GM12874 (cell line): ENCODE measurements around the gene GGCX.
A peak's percentile ranks its signal among the peaks of the same experiment; 100 is the strongest.

Experiments used
- TF ChIP-seq, protein P1 (sequence below): IDR thresholded peaks from 2 replicates; pipeline ENCODE4 v1.5.1; 2011; ENCODE audit warnings: low read depth, mild to moderate bottlenecking, control low read depth, low read length, moderate library complexity; ENCODE audit not compliant: insufficient read depth

Gene GGCX

DNA sequence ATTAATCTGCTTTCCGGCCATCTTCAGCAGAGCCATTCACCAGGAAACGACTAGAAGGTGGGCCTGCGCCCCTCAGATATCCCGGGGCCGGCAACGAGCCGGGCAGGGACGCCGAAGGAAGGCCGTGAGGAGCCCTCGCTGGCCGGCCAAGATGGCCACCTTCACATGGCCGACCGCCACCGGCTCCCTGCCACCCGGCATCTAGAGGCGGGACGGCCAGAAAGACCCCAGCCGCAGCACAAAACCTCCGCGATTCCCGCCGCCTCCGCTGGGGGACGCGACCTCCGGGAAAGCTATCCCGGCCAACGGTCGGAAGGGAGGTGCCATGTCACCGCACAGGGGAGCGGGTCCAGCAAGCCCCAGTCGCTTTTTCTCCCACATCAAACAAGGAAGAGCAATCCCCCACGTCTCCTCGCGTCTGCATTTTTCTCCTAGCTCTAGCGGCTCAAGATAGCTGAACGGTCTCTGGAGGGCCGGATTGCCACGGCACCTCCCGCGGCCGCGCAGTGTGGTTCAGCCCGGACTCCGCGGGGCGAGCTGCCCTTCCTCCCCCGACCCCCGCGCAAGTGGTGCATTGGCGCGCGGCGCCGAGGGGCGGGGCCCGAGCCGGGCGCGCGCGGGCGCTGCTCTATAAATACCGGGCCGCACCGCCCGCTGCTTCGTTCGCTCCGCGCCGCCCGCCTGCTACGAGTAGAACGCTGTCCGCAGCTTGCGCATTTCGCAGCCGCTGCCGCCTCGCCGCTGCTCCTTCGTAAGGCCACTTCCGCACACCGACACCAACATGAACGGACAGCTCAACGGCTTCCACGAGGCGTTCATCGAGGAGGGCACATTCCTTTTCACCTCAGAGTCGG lies 22.6 kb downstream of the GGCX start, which contains the start of gene MAT2A:
Gene MAT2A, plus strand, starts transcription at position 662 of the 854 bp plus-strand sequence. Its CDS starts 120 bp downstream, at position 782.
- TF ChIP-seq, protein P1, sequence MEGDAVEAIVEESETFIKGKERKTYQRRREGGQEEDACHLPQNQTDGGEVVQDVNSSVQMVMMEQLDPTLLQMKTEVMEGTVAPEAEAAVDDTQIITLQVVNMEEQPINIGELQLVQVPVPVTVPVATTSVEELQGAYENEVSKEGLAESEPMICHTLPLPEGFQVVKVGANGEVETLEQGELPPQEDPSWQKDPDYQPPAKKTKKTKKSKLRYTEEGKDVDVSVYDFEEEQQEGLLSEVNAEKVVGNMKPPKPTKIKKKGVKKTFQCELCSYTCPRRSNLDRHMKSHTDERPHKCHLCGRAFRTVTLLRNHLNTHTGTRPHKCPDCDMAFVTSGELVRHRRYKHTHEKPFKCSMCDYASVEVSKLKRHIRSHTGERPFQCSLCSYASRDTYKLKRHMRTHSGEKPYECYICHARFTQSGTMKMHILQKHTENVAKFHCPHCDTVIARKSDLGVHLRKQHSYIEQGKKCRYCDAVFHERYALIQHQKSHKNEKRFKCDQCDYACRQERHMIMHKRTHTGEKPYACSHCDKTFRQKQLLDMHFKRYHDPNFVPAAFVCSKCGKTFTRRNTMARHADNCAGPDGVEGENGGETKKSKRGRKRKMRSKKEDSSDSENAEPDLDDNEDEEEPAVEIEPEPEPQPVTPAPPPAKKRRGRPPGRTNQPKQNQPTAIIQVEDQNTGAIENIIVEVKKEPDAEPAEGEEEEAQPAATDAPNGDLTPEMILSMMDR: peak; percentile 88

DNA sequence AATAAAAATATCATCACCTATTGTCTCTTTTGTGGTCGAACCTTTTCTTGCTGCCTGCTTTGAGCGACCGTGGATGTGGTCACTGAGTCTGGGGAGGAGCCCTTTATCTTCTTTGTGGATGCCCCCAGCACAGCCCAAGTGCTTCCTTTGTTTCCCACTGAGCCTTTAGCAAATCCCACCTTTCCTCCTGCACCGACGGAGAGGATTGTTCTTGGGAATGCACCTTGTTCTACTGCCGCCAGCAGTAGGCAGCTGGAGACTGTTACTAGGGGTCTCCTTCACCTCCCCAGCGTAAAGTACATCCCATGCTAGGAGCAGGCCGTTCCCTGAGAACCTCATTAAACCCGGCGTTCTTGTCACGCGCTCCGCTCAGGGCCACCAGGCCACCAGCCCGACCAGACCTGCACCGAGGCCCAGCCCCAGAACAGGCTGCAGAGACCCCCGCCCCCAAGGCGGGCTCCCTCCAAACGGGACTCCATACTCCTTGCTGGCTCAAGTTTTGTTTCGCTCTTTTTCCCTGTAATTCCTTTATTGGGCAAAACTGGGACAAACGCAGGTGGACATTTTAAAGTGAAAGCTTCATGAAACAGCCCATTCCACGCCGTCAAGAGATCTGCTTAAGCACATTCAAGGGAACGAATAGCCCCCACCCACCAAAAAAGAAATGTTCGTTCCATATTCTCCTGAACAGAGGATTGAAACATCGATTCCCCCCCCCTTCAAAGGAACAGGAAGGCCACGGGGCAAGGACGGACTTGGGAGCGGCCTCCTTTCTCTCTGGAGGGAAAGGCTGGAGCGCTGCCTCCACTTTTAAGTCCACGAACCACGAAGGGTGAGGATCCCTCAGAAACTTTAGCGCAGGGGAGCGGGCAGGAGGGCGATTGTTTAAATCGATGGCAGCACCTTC lies 23.4 kb downstream of the GGCX start:
- TF ChIP-seq, protein P1: no peak

DNA sequence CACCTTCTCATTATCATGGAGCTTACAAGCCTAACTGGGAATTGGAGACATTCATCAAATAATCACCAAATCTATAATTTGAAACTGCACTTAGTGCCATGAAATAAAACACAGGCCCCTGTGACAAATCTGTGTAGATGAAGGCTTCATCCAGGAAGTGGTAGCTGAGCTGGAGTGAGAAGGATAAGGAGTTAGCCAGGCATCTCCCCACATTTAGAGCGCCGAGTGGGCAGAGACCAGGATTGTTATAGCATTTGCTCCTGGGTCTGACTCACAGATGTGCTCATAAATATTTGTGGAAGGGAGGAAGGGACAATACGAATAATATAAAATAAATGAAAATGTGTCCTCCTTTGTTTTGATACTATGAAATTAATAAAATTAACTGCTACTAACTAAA lies 24.8 kb downstream of the GGCX start:
- TF ChIP-seq, protein P1: no peak

DNA sequence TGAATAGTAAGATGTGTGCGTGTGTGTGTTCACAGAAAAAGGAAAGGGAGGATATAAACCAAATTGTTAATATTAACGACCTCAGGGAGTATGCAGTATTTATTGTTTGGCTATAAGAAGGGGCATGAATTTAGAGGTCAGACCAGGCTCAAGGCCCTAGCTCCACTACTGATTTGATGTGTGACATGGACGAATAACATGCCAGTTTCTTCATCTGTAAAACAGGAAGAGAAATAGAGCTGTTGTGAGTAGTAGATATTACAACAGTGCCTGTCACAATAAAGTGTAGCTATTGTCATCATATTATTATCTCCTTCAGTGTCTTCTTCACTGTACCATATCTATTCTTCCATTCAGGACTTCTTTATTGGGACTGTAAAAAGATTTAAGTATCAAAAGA lies 26.4 kb downstream of the GGCX start:
- TF ChIP-seq, protein P1: no peak

DNA sequence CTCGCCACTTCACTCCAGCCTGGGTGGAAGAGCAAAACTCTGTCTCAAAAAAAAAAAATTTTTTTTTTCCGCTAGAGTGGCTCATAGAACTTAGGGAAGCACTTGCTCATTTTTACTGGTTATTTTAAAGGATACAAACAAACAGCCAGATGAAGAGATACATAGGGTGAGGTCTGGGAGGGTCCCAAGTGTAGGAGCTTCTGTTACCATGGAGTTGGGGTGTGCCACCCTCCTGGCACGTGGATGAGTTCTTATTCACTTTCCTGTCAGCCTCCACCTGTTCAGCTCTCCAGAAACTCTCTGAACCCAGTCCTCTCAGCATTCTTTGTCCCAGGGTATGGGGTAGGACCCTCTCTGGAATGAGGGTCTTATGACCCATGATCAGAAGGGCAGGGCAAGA lies 27.2 kb downstream of the GGCX start:
- TF ChIP-seq, protein P1: no peak

DNA sequence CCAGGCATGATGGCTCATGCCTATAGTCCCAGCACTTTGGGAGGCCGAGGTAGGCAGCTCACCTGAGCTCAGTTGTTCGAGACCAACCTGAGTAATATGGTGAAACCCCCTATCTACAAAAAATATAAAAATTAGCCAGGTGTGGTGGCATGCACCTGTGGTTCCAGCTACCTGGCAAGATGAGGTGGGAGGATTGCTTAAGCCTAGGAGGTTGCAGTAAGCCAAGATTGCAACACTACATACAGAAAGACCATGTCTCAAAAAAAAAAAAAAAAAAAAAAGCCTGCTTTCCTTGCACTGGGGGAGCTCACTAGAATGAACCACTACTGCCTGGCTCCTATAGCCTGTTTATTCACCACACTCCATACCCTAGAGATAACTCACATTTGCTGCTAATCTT lies 29.7 kb downstream of the GGCX start:
- TF ChIP-seq, protein P1: no peak

DNA sequence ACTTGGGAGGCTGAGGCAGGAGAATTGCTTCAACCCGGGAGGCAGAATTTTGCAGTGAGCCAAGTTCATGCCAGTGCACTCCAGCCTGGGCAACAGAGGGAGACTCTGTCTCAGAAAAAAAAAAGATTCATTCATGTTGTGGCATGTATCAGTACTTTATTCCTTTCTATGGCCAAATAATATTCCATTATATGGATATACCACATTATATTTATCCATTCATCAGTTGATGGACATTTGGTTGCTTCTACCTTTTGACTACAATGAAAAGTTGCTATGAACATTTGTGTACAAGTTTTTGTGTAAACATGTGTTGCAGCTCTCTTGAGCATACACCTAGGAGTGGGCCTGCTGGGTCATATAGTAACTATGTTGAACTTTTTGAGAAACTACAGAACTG lies 31.5 kb downstream of the GGCX start:
- TF ChIP-seq, protein P1: no peak
